GM06990 (cell line): ENCODE data around the gene PAWR.

Experiments
- DNase-seq: peaks from one replicate; pipeline ENCODE4 v3.0.0-alpha.2; 2011; ENCODE audit not compliant: insufficient read length; ENCODE audit errors: extremely low read depth
- H3K27me3 ChIP-seq: replicated peaks from 2 replicates; pipeline ENCODE4 v1.6.0; 2011; ENCODE audit warnings: low read length; ENCODE audit not compliant: control insufficient read depth, insufficient read depth
- H3K36me3 ChIP-seq: 2 replicates; pipeline ENCODE4 v1.5.1; 2011; ENCODE audit warnings: low read length; ENCODE audit not compliant: control insufficient read depth, insufficient read depth
- H3K4me3 ChIP-seq: replicated peaks from 2 replicates; pipeline ENCODE4 v1.5.1; 2011; ENCODE audit warnings: low read depth, mild to moderate bottlenecking, control low read depth, low read length
- TF ChIP-seq, protein P1 (sequence below): IDR thresholded peaks from 2 replicates; pipeline ENCODE4 v1.5.1; 2011; ENCODE audit warnings: low read length, control low read depth, mild to moderate bottlenecking, inconsistent platforms; ENCODE audit not compliant: insufficient read depth, poor library complexity, severe bottlenecking

PAWR gene

DNA sequence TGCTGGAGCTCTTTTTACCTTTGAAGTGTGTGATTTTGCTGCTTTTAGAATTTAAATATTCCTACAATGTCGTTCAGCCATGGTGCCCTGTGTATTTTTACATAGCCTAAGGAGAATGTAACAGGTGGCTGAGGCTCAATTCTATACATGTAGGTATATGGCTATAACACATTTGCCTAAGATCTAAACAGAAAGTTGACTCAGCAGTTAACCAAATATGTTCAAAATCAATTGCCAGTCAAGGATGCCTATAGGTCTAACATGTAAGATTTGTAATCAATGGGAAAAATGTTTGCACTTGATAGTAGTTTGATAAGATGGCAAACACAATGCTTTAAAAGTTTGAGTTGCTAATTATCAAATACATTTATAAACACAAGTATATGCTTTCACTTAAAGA lies 8.2 kb downstream of the PAWR start:
- H3K27me3 ChIP-seq = no peaks in the 10 kb centered on the region
- no peaks in the 10 kb centered on the region for H3K36me3 ChIP-seq
- TF ChIP-seq, protein P1, sequence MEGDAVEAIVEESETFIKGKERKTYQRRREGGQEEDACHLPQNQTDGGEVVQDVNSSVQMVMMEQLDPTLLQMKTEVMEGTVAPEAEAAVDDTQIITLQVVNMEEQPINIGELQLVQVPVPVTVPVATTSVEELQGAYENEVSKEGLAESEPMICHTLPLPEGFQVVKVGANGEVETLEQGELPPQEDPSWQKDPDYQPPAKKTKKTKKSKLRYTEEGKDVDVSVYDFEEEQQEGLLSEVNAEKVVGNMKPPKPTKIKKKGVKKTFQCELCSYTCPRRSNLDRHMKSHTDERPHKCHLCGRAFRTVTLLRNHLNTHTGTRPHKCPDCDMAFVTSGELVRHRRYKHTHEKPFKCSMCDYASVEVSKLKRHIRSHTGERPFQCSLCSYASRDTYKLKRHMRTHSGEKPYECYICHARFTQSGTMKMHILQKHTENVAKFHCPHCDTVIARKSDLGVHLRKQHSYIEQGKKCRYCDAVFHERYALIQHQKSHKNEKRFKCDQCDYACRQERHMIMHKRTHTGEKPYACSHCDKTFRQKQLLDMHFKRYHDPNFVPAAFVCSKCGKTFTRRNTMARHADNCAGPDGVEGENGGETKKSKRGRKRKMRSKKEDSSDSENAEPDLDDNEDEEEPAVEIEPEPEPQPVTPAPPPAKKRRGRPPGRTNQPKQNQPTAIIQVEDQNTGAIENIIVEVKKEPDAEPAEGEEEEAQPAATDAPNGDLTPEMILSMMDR = no peak
- H3K4me3 ChIP-seq = no peak overlapping the region
- no peak for DNase-seq

DNA sequence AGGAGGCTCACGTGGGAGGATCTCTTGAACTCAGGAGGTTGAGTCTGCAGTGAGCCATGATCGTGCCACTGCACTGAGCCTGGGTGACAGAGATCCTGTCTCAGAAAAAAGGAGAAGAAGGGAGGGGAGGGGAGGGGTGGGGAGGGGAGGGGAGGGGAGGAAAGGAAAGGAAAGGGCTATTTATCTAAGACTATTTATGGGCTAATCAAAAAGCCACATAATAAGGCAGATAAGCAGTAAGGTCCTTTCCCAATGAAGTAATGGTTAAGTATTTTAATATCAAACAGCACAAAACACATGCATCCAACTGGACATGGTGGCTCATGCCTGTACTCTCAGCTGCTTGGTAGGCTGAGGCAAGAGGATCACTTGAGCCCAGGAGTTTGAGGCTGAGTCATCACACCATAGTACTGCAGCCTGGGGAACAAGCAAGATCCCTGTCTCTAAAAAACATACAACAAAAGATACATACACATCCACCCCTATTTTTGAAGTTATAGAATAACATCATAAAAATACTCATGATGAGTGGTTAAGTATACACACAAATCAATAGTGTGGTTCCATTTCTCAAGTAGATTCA lies 9.7 kb downstream of the PAWR start:
- DNase-seq = no peak
- TF ChIP-seq, protein P1 = no peak

DNA sequence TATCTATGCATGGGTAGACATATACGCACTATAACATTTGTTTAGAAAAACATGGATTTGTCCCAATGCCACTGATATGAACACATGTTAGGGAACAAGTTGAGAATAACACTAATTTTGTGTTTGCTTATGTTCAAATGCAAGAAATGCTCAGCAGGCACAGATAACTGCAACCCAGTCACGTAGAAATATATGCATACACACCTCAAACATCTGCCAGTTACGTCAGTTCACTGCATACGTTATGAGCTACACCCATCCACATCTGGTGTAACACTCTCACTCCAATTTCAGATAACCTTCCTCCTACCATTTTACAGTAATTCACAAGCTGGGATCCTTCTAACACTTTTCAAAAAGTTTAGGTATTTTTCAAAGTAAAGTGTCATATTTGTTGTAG lies 10.7 kb downstream of the PAWR start:
- Histone ChIP-seq H3K4me3 (no peak overlapping the region), H3K36me3 (no peaks in the 10 kb centered on the region), H3K27me3 (no peaks in the 10 kb centered on the region)
- no peak for DNase-seq
- TF ChIP-seq, protein P1 = no peak

More for the DNA sequence above, 9.7 kb downstream of the PAWR start:
- Histone ChIP-seq H3K27me3 (no peaks in the 10 kb centered on the region), H3K36me3 (no peaks in the 10 kb centered on the region), H3K4me3 (no peak overlapping the region)

DNA sequence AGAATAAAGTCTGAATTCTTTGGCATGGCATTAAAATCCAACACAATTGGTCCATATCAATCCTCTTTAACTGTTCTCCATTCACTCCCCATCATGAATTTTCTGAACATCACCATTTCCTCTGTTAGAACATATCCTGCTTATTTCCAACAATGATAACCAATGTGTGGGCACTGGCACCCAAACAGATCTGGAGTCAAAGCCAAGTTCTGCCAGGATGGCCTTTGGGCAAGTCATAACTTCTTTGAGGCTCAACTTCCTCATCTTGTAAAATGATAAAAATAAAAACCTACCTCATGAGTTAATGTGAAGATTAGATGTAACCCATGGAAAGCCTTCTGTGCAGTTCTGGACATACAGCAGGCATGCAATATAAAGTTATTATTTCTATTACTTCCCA lies 12.5 kb downstream of the PAWR start:
- Histone ChIP-seq H3K27me3 (no peaks in the 10 kb centered on the region), H3K4me3 (no peak overlapping the region), H3K36me3 (no peaks in the 10 kb centered on the region)
- TF ChIP-seq, protein P1 = no peak
- no peak for DNase-seq

DNA sequence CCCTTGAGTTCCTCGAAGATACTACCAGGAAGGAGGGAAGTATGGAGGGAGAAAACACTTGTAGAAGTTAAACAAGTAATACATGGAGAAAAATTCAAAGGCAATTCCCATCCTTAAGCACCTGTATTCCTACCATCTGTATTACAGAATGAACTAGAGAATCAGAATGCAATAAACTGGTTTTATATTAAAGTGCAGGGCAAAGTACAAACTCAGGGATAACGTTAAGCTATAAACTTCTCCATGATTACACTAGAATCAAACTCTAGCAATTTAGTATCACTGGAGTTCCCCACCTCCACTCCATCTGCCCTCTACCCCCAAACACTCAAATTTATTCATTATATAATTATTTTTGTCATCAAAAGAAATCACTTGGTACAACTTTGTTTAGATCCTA lies 13.1 kb downstream of the PAWR start:
- Histone ChIP-seq H3K36me3 (no peaks in the 10 kb centered on the region), H3K27me3 (no peaks in the 10 kb centered on the region), H3K4me3 (no peak overlapping the region)
- TF ChIP-seq, protein P1 = no peak
- DNase-seq = no peak

DNA sequence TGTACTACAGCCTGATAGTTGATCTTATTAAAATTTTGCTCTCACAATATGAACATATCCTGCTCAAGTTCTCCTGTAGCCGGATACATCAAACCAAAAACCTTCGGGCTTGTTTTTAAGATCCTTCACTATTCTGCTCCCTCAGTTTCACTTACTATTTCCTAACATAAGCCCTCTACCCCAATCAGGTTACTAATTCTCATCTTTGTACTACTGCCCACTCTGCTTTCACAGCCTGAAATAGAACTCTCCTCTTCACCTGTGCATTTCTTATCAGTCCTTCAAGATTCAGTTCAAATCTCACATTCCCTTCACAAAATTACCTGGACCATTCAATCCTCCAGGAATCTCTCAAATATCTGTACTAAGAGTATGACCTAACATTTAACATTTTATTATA lies 14.2 kb downstream of the PAWR start:
- no peak for DNase-seq
- Histone ChIP-seq H3K36me3 (no peaks in the 10 kb centered on the region), H3K4me3 (no peak overlapping the region), H3K27me3 (no peaks in the 10 kb centered on the region)
- TF ChIP-seq, protein P1 = no peak
